C4-2B (cell line): ENCODE measurements around the gene TMEM35A.

Source experiments
- CTCF ChIP-seq: fragments of 450-650 bp; conservative IDR thresholded peaks from 2 replicates; pipeline ENCODE4 v1.5.1; 2017; ENCODE audit warnings: mild to moderate bottlenecking
- ZFX ChIP-seq: fragments of 450-650 bp; IDR thresholded peaks from 2 replicates; pipeline ENCODE4 v1.6.1; 2017

- TF ChIP-seq CTCF (no peak), ZFX (no peak)
Measured at GRCh38 chrX:101078716-101079598, at the start of gene TMEM35A.
